ENCODE results near the gene SMCHD1. TPM values are rescaled to one million over a fixed set of nuclear protein-coding genes. Genes with fewer than 3 reads are reported as not detected.

SMCHD1 gene
- total RNA-seq, 4 donors from 2014 or later = 32.8 to 69.6 (median 33.8) TPM

GRCh38 chr18:2821695-2822094 is 166.2 kb downstream of the SMCHD1 start:
- Histone ChIP-seq H3K4me1 (no peaks in the 10 kb centered on the region), H3K36me3 (no peaks in the 10 kb centered on the region), H3K9me3 (no peaks in the 10 kb centered on the region), H3K4me3 (no peak overlapping the region), H3K27me3 (no peaks in the 10 kb centered on the region), H3K27ac (no peak overlapping the region)
- no peak for TF ChIP-seq POLR2A (IDR thresholded peaks at IDR 0.05)
- TF ChIP-seq CTCF (IDR thresholded peaks at IDR 0.05) = no peak
- no peak for DNase-seq
- intact Hi-C loops (cut with DNase I) = no loop called here
- WGBS, 2 donors = 79 to 100% methylated on average over 2 of the region's 2 CpGs

- no peaks in the 10 kb centered on the region for H3K27me3 ChIP-seq
- H3K9me3 ChIP-seq = no peaks in the 10 kb centered on the region
- H3K4me3 ChIP-seq = no peak overlapping the region
- H3K36me3 ChIP-seq = no peaks in the 10 kb centered on the region
- DNase-seq = no peak
- TF ChIP-seq POLR2A (IDR thresholded peaks at IDR 0.05) (no peak), CTCF (IDR thresholded peaks at IDR 0.05) (no peak)
- 76 to 89% methylated on average over 5 to 6 of the region's 6 CpGs for WGBS, 2 donors
- intact Hi-C loops (cut with DNase I) = no loop called here
- peaks cover 0 to 6% (median 0%) of the 10 kb centered on the region in 3 donors for H3K4me1 ChIP-seq
- no peak overlapping the region for H3K27ac ChIP-seq
Observed at GRCh38 chr18:2822213-2822921, 166.8 kb downstream of the SMCHD1 start.

- intact Hi-C loops (cut with DNase I) = no loop called here
- DNase-seq = no peak
- H3K4me3 ChIP-seq = no peak overlapping the region
- peaks cover 0 to 6% (median 0%) of the 10 kb centered on the region in 3 donors for H3K4me1 ChIP-seq
- TF ChIP-seq CTCF (IDR thresholded peaks at IDR 0.05) (no peak), POLR2A (IDR thresholded peaks at IDR 0.05) (no peak)
- no peaks in the 10 kb centered on the region for H3K27me3 ChIP-seq
- H3K9me3 ChIP-seq = no peaks in the 10 kb centered on the region
- no peak overlapping the region for H3K27ac ChIP-seq
- WGBS, 2 donors = 60 to 87% methylated on average over 2 of the region's 2 CpGs
- no peaks in the 10 kb centered on the region for H3K36me3 ChIP-seq
Observed at GRCh38 chr18:2823202-2823601, 167.7 kb downstream of the SMCHD1 start.

GRCh38 chr18:2823966-2824365 is 168.4 kb downstream of the SMCHD1 start:
- Histone ChIP-seq H3K27ac (no peak overlapping the region), H3K27me3 (no peaks in the 10 kb centered on the region), H3K9me3 (no peaks in the 10 kb centered on the region), H3K4me1 (peaks cover 0 to 6% (median 0%) of the 10 kb centered on the region in 3 donors), H3K4me3 (no peak overlapping the region), H3K36me3 (no peaks in the 10 kb centered on the region)
- WGBS, 2 donors = 84 to 100% methylated on average over 2 of the region's 2 CpGs
- intact Hi-C loops (cut with DNase I) = no loop called here
- DNase-seq = no peak
- no peak for TF ChIP-seq POLR2A (IDR thresholded peaks at IDR 0.05)
- TF ChIP-seq CTCF (IDR thresholded peaks at IDR 0.05) = no peak

- no peaks in the 10 kb centered on the region for H3K27me3 ChIP-seq
- no peaks in the 10 kb centered on the region for H3K9me3 ChIP-seq
- H3K4me1 ChIP-seq = peaks cover 0 to 6% (median 0%) of the 10 kb centered on the region in 3 donors
- no peak for DNase-seq
- no peaks in the 10 kb centered on the region for H3K36me3 ChIP-seq
- H3K27ac ChIP-seq = no peak overlapping the region
- TF ChIP-seq POLR2A (IDR thresholded peaks at IDR 0.05) (no peak), CTCF (IDR thresholded peaks at IDR 0.05) (no peak)
- H3K4me3 ChIP-seq = no peak overlapping the region
- intact Hi-C loops (cut with DNase I) = no loop called here
- WGBS, 2 donors = 72 to 76% methylated on average over 5 of the region's 5 CpGs
Observed at GRCh38 chr18:2824865-2825264, 169.3 kb downstream of the SMCHD1 start.

Data from esophagus squamous epithelium (tissue), 5 donors.